ENCODE measurements around the gene NDST1.

Gene NDST1

DNA sequence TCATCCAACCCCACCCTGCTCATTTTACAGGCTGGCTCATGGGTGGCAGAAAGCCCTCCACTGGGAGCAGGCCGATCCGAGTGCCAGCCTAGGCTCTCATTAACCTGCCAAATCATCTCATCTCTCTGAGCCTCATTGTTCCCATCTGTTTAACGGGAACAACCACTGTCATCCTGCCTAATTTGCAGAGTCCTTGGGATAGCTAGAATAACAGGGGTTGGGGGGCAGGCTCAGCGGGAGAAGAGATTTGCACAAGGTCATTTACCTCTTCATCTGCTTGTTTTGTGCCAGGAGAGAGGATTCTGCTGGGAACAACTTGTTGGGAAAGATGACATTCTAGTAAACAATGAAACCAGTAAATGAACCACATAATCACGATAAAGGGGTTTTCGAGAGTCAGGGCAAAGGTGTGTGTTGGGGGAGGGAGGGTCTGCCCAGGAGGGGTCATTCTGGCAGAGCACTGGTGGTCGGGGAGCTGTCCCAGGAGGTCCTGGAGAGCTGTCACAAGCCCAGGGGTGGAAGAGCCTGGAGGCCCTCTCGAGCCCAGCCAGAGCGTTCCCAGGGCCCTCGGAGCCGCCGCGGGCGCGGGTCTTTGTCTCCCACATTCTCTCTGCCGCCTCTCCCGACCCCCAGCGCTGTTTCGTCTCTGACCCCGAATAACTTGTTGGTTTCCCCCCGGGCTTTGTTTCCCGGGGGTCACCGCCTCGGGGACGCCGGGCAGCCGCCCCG, 22.8 kb upstream of the NDST1 start:
- TF ChIP-seq, protein P1, sequence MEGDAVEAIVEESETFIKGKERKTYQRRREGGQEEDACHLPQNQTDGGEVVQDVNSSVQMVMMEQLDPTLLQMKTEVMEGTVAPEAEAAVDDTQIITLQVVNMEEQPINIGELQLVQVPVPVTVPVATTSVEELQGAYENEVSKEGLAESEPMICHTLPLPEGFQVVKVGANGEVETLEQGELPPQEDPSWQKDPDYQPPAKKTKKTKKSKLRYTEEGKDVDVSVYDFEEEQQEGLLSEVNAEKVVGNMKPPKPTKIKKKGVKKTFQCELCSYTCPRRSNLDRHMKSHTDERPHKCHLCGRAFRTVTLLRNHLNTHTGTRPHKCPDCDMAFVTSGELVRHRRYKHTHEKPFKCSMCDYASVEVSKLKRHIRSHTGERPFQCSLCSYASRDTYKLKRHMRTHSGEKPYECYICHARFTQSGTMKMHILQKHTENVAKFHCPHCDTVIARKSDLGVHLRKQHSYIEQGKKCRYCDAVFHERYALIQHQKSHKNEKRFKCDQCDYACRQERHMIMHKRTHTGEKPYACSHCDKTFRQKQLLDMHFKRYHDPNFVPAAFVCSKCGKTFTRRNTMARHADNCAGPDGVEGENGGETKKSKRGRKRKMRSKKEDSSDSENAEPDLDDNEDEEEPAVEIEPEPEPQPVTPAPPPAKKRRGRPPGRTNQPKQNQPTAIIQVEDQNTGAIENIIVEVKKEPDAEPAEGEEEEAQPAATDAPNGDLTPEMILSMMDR (IDR thresholded peaks at IDR 0.05; ENCODE audit: extremely low read depth, insufficient read depth, missing control alignments) = no peak
- in situ Hi-C loops (cut with MboI; ENCODE audit: low pct_unique_long_range_greater_than_20kb, low sequenced_read_pairs, unreplicated experiment) = no loop called here
- no peak for DNase-seq (ENCODE audit: low spot score)

DNA sequence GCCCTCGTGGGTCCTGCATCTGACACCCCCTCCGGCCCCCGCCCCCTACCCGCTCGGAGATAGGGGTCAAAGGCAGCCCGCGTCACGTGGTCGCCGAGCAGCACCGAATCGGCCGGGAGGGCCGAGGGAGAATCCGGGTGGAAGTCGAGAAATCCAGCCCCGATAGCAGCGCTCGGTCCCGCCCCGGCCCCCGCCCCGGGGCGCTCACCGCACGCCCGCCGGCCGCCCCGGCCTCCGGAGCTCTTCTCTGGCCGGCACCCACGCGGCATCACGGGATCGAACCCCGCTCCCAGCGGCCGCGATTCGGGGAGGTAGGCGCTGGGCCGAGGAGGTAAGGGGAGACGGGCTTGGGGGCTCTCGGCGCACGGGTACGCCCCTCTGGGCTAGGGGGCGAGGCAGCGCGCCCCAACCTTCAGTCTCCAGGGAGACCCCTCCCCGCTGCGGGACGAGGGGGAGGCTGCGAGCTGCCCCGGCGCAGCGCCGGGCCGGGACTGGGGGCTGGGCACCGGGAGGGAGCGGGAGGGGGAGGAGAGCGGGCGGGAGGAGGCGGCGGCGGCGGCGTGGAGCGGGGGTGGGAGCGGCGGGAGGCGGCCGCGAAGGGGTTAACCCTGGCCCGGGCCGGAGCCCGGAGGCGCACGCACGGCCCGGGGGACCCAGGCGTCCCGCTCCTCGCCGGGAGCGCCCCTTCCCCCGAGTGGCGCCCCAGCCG, 22.1 kb upstream of the NDST1 start:
- in situ Hi-C loops (cut with MboI; ENCODE audit: low pct_unique_long_range_greater_than_20kb, low sequenced_read_pairs, unreplicated experiment) = no loop called here
- TF ChIP-seq, protein P1 (IDR thresholded peaks at IDR 0.05; ENCODE audit: extremely low read depth, insufficient read depth, missing control alignments) = no peak
- peak; percentile 78 for DNase-seq (ENCODE audit: low spot score)

DNA sequence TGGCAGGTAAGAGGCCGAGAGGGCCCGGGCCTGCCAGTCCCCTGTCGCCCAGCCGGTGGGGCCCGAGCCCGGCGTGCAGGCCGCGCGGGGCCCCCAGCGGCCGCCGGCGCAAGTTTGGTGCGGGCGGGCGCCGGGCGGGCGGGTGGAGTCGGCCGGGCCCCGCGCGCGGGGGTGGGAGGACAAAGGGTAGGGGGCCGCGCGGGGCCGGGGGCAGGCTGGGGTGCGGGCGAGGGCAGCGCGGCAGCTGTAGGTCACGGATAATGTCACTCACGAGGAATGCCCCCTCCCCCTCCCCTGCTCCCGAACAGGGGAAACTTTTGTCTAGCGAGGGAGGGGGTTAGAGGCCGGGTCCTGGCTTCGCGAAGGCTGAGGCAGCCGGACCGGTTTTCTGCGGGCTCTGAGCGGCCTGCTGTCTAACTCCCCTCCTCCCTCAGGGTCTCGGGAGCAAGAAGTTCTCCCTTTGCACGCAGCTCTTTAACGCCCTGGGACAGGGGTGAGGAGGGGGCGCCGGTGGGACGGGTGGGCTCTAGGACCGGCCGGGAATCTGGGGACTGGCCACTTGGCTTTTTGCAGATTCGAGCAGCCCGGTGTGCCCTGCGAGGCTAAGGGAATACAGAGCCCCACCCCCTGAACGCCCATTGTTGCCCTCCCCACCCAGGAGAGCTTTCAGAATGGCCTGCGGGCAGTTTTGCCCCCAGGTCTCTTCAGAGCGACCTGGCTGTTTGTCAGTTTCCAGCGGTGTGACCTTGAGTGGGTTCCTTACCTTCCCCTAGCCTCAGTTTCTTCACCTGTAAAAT, 21.3 kb upstream of the NDST1 start:
- TF ChIP-seq, protein P1 (IDR thresholded peaks at IDR 0.05; ENCODE audit: extremely low read depth, insufficient read depth, missing control alignments) = peak; percentile 10
- in situ Hi-C loops (cut with MboI; ENCODE audit: low pct_unique_long_range_greater_than_20kb, low sequenced_read_pairs, unreplicated experiment) = no loop called here
- peak; percentile 67 for DNase-seq (ENCODE audit: low spot score)

DNA sequence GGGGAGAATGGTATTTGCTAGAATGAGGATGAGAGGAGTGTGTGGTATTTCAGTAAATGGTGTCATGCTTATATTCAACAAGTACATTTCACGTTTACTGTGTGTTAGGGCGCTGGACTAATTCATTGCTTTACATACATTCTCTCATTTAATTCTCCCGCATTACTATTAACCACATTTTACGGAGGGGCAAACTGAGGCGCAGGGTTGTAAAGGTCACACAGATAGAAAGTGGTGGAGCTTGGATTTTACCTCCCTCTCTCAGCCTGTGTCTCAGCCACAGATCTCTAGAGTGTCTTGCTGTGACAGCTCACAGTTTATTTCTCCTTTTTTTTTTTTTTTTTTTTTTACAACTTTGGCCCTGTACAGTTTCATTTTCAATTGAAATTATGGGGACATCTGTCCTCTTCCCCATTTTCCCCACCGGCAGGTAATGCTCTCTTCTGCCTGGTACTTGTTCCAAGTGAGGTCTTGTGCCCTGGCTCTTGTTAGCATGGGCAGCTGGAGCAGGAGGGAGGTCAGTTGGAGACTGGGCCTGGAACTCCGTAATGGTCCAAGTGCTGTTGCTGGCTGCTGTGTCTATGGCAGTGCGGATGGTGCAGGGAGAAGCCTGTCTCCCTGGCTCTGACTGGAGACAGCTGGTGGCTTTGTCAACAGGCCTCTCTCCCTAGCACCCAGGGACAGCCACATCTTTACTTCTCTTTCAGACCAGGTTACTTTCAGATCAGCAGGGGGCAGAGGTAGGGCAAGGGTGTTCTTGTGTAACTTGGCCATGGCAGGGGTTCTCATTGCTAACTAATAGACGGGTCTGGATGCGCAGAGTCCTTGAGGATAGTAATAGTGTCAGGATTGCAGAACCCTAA, 20.5 kb upstream of the NDST1 start:
- peak; percentile 51 for DNase-seq (ENCODE audit: low spot score)
- TF ChIP-seq, protein P1 (IDR thresholded peaks at IDR 0.05; ENCODE audit: extremely low read depth, insufficient read depth, missing control alignments) = peak; percentile 37
- in situ Hi-C loops (cut with MboI; ENCODE audit: low pct_unique_long_range_greater_than_20kb, low sequenced_read_pairs, unreplicated experiment) = no loop called here

DNA sequence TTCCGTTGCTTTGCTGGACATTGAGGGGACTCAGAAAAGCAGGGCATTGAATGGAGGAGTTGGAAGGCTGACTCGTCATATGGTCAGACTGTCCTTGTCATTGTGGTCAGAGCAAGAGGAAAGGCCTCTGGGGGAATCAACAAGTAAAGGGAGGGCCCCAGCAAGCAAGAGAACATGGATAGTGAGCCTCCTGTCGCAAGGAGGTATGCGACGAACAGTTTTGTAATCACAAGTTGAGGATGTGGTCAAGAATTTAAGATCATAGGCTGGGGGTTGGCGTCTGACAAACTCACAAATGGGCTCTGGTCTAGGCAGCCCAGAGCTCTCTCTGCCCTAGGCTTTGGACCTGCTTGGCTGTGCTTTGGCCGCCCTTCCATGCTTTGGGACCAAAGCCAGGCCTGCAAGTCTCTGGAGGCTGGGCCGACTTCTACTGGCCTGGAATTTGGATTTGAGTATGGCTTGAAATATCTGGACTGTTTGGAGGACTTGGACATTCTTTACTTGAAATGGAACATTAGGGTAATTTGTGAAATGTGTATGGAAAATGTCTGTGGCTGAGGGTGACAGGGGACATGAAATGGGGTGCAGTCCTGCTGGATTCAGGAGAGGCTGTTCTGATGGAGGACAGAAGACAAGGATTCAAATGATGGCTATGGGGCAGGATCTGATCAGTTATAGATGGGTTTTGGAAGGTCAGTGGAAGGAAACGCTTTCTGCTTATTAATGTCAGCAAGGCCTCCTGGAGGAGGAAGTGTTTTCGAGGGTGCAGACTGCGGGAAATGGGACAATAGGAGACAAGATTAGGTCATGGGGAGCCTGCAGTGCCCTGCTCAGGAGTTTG, 19.2 kb upstream of the NDST1 start:
- in situ Hi-C loops (cut with MboI; ENCODE audit: low pct_unique_long_range_greater_than_20kb, low sequenced_read_pairs, unreplicated experiment) = no loop called here
- DNase-seq (ENCODE audit: low spot score) = no peak
- TF ChIP-seq, protein P1 (IDR thresholded peaks at IDR 0.05; ENCODE audit: extremely low read depth, insufficient read depth, missing control alignments) = no peak

All from GM13977 (cell line).